PC-3 (cell line): ENCODE results near the gene CR1. TPM values are rescaled to one million over a fixed set of nuclear protein-coding genes. Genes with fewer than 3 reads are reported as not detected.
A peak's percentile ranks its signal among the peaks of the same experiment; 100 is the strongest.

ENCODE experiments used
- ATAC-seq: fragments of 200-7000 bp; cut with Tn5 transposase; 2 replicates; pipeline ENCODE4 v1.9.1; 2020; ENCODE audit warnings: mild to moderate bottlenecking, moderate library complexity
- BruUV-seq: library from RNA; stranded (reverse); fragments of 400-500 nt; replicated peaks from 2 replicates; lab custom pipeline; 2021; lab: Mats Ljungman, UMichigan
- CTCF ChIA-PET: fragments of 300-600 bp; sonication (Branson Sonifier 250); formaldehyde crosslinking; loops from one replicate; lab custom pipeline; 2022; ENCODE audit warnings: antibody characterized with exemption; lab: Charles Lee
- POLR2A ChIA-PET: fragments of 300-600 bp; sonication (Branson Sonifier 250); formaldehyde crosslinking; loops from one replicate; lab custom pipeline; 2022; ENCODE audit warnings: antibody characterized with exemption; ENCODE audit not compliant: unreplicated experiment; lab: Charles Lee
- DNase-seq: peaks from one replicate; pipeline ENCODE4 v3.0.0-alpha.2; 2015
- H2AFZ ChIP-seq: fragments of 300-600 bp; sonication (generic); 2 replicates; pipeline ENCODE4 v1.6.0; 2016; ENCODE audit warnings: antibody characterized with exemption, low read length
- H3F3A ChIP-seq: fragments of 300-600 bp; sonication (generic); one replicate; pipeline ENCODE4 v1.6.0; 2017; ENCODE audit warnings: antibody characterized with exemption, low read length, control low read depth, mild to moderate bottlenecking; ENCODE audit not compliant: unreplicated experiment
- H3K27ac ChIP-seq: fragments of 300-600 bp; sonication (generic); 2 replicates; pipeline ENCODE4 v1.5.1; 2016; ENCODE audit warnings: mild to moderate bottlenecking, low read length
- H3K27me3 ChIP-seq: fragments of 300-600 bp; sonication (generic); 2 replicates; pipeline ENCODE4 v1.6.1; 2016; ENCODE audit warnings: low read length, mixed read lengths
- H3K36me3 ChIP-seq: fragments of 300-600 bp; sonication (generic); 2 replicates; pipeline ENCODE4 v1.6.1; 2016; ENCODE audit warnings: low read depth, mixed run types, low read length, mixed read lengths
- H3K4me1 ChIP-seq: fragments of 300-600 bp; sonication (generic); 2 replicates; pipeline ENCODE4 v1.5.1; 2016; ENCODE audit warnings: low read length; ENCODE audit not compliant: insufficient read depth
- H3K4me2 ChIP-seq: fragments of 300-600 bp; sonication (generic); 2 replicates; pipeline ENCODE4 v1.6.0; 2016; ENCODE audit warnings: low read length
- H3K4me3 ChIP-seq: fragments of 300-600 bp; sonication (generic); 2 replicates; pipeline ENCODE4 v1.5.1; 2016; ENCODE audit warnings: mild to moderate bottlenecking, low read length, mixed read lengths
- H3K79me2 ChIP-seq: fragments of 300-600 bp; sonication (generic); 2 replicates; pipeline ENCODE4 v1.6.1; 2017; ENCODE audit warnings: low read length, mixed read lengths
- H3K9ac ChIP-seq: fragments of 300-600 bp; sonication (generic); 2 replicates; pipeline ENCODE4 v1.6.0; 2016; ENCODE audit warnings: mild to moderate bottlenecking, low read length
- H3K9me2 ChIP-seq: fragments of 300-600 bp; sonication (generic); replicated peaks from 2 replicates; pipeline ENCODE4 v1.6.1; 2016; ENCODE audit warnings: mixed run types, low read length, mixed read lengths
- H3K9me3 ChIP-seq: fragments of 300-600 bp; sonication (generic); 2 replicates; pipeline ENCODE4 v1.6.1; 2016; ENCODE audit warnings: low read length, mixed read lengths
- H4K20me1 ChIP-seq: fragments of 300-600 bp; sonication (generic); 2 replicates; pipeline ENCODE4 v1.6.1; 2016; ENCODE audit warnings: low read length, mixed read lengths
- CTCF ChIP-seq: fragments of 300-600 bp; sonication (generic); conservative IDR thresholded peaks from 2 replicates; pipeline ENCODE4 v1.5.1; 2017; ENCODE audit warnings: antibody characterized with exemption, low read depth, mild to moderate bottlenecking, low read length
- EZH2 ChIP-seq: fragments of 300-600 bp; sonication (generic); IDR thresholded peaks from one replicate; pipeline ENCODE4 v1.6.1; 2017; ENCODE audit warnings: antibody characterized with exemption, mild to moderate bottlenecking, low read length; ENCODE audit not compliant: unreplicated experiment
- EZH2phosphoT487 ChIP-seq: fragments of 300-600 bp; sonication (generic); IDR thresholded peaks from 2 replicates; pipeline ENCODE4 v1.6.1; 2018; ENCODE audit warnings: mild to moderate bottlenecking, antibody characterized with exemption, low read length, borderline replicate concordance
- intact Hi-C: fragments of 100-400 bp; cut with micrococcal nuclease; formaldehyde crosslinking; loops from 2 replicates; pipeline ENCODE4 v1.9.0; 2023
- total RNA-seq: library from RNA; depleted of rRNA; stranded (reverse); fragments of >200 nt; gene quantifications from 2 replicates; pipeline ENCODE4 v1.2.3, GENCODE V29; 2014

CR1 gene
- total RNA-seq, 1 experiment from 2014 or later = not detected

- Histone ChIP-seq H3K9me2 (no peaks in the 10 kb centered on the region), H3K4me2 (no peak overlapping the region), H4K20me1 (no peaks in the 10 kb centered on the region), H3K4me1 (no peaks in the 10 kb centered on the region), H3K79me2 (no peaks in the 10 kb centered on the region), H3K27ac (no peak overlapping the region), H3K4me3 (no peak overlapping the region), H3K27me3 (peaks cover 65% of the 10 kb centered on the region), H2AFZ (no peak overlapping the region), H3K9me3 (no peaks in the 10 kb centered on the region), H3F3A (no peaks in the 10 kb centered on the region), H3K9ac (no peak overlapping the region), H3K36me3 (no peaks in the 10 kb centered on the region)
- ChIA-PET CTCF (interaction anchor here (0.6 to 1.1 kb wide), 4 partner anchors 39 to 143 kb away, joined by 3 to 12 read pairs (median 6); no protein-coding TSS in a partner anchor), POLR2A (no interaction called here)
- ATAC-seq (peak; percentile 79), DNase-seq (peak; percentile 58)
- TF ChIP-seq CTCF (peak; percentile 65), EZH2phosphoT487 (no peak), EZH2 (no peak)
- intact Hi-C loops = loop anchor here (1.0 kb wide), 3 partner anchors 18 to 143 kb away; no protein-coding TSS in a partner anchor
- no TSS peak for BruUV-seq
Observed at GRCh38 chr1:207654320-207654719, 158.4 kb downstream of the CR1 start.

GRCh38 chr1:207658408-207658807 is 162.5 kb downstream of the CR1 start:
- Histone ChIP-seq H4K20me1 (no peaks in the 10 kb centered on the region), H3K36me3 (no peaks in the 10 kb centered on the region), H3K4me2 (no peak overlapping the region), H2AFZ (no peak overlapping the region), H3K9me2 (no peaks in the 10 kb centered on the region), H3K4me1 (no peaks in the 10 kb centered on the region), H3K9ac (no peak overlapping the region), H3F3A (no peaks in the 10 kb centered on the region), H3K27me3 (peaks cover 36% of the 10 kb centered on the region), H3K27ac (no peak overlapping the region), H3K79me2 (no peaks in the 10 kb centered on the region), H3K9me3 (no peaks in the 10 kb centered on the region), H3K4me3 (no peak overlapping the region)
- ChIA-PET CTCF (no interaction called here), POLR2A (no interaction called here)
- ATAC-seq (no peak), DNase-seq (no peak)
- BruUV-seq = no TSS peak
- intact Hi-C loops = no loop called here
- TF ChIP-seq EZH2phosphoT487 = no peak
- no peak for TF ChIP-seq CTCF
- TF ChIP-seq EZH2 = no peak

GRCh38 chr1:207658904-207659485 is 163.0 kb downstream of the CR1 start:
- ChIA-PET POLR2A (no interaction called here), CTCF (no interaction called here)
- no peaks in the 10 kb centered on the region for H3K36me3 ChIP-seq
- intact Hi-C loops = no loop called here
- no peaks in the 10 kb centered on the region for H3K79me2 ChIP-seq
- H3K4me2 ChIP-seq = no peak overlapping the region
- H3K9me2 ChIP-seq = no peaks in the 10 kb centered on the region
- H3K9ac ChIP-seq = no peak overlapping the region
- no peaks in the 10 kb centered on the region for H3F3A ChIP-seq
- no peak overlapping the region for H3K27ac ChIP-seq
- DNase-seq (no peak), ATAC-seq (no peak; the same call in 1 of the 2 replicates)
- H2AFZ ChIP-seq = no peak overlapping the region
- BruUV-seq = no TSS peak
- peaks cover 34% of the 10 kb centered on the region for H3K27me3 ChIP-seq
- no peaks in the 10 kb centered on the region for H3K4me1 ChIP-seq
- no peaks in the 10 kb centered on the region for H3K9me3 ChIP-seq
- no peak for TF ChIP-seq EZH2phosphoT487
- TF ChIP-seq EZH2 = no peak
- no peak for TF ChIP-seq CTCF
- H4K20me1 ChIP-seq = no peaks in the 10 kb centered on the region
- no peak overlapping the region for H3K4me3 ChIP-seq
